Coronary artery (tissue), 2 donors: ENCODE results near the gene TGFBR3.

Source experiments
- DNase-seq: peaks from one replicate; pipeline ENCODE4 v3.0.0-alpha.2; 2017; ENCODE audit warnings: low spot score
- H3K27ac ChIP-seq, 2 donors: fragments of 200-600 bp; sonication (generic); one replicate each; pipeline ENCODE4 v1.5.1; 2016 to 2019
- H3K4me3 ChIP-seq: fragments of 200-600 bp; sonication (generic); 2 replicates; pipeline ENCODE4 v1.5.1; 2016; ENCODE audit warnings: mild to moderate bottlenecking, moderate library complexity
- TF ChIP-seq, protein P1 (sequence below): fragments of 200-600 bp; sonication (generic); IDR thresholded peaks from one replicate; pipeline ENCODE4 v1.5.1; 2019; ENCODE audit warnings: antibody characterized with exemption

The TGFBR3 gene

DNA sequence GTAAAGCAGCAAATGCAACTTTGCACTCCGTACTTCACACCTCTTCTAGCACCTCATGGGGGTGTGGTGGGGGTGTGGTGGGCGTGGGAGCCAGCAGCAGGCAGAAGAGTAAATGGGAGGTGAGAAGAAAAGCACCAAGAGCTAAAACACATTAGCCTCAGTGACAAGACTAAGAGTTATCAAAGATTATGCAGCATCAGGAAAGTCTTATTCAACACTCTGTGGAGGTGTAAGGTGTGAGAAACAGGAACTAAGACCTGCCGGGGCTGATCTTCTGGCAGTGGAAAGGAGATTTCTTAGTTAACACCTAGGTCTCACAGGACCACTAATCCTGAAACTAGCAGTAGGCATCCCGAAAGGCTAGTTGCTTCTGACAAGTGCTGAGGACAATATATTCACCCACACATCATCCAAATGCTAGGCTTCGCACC, 9.9 kb downstream of the TGFBR3 start:
- TF ChIP-seq, protein P1, sequence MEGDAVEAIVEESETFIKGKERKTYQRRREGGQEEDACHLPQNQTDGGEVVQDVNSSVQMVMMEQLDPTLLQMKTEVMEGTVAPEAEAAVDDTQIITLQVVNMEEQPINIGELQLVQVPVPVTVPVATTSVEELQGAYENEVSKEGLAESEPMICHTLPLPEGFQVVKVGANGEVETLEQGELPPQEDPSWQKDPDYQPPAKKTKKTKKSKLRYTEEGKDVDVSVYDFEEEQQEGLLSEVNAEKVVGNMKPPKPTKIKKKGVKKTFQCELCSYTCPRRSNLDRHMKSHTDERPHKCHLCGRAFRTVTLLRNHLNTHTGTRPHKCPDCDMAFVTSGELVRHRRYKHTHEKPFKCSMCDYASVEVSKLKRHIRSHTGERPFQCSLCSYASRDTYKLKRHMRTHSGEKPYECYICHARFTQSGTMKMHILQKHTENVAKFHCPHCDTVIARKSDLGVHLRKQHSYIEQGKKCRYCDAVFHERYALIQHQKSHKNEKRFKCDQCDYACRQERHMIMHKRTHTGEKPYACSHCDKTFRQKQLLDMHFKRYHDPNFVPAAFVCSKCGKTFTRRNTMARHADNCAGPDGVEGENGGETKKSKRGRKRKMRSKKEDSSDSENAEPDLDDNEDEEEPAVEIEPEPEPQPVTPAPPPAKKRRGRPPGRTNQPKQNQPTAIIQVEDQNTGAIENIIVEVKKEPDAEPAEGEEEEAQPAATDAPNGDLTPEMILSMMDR, result no peak
- peak overlapping the region; percentile 2 for H3K4me3 ChIP-seq
- no peak overlapping the region for H3K27ac ChIP-seq
- no peak for DNase-seq

DNA sequence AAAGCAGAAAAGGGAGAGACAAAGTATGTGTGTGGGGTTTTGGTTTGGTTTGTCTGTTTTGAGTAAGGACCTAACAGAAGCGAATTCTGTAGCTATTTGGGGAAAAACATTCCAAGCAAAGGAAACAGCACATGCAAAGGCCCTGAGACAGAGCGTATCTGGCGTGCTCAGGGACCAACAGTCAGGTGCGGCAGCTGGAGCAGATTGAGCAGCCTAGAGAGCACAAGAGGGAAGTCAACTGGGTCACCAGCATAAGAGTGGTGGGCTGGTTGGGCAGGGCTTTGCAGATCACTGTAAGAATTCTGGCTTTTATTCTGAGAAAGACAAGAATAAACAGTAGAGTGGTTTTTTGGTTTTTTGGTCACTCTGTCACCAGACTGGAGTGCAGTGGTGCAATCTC, 11.8 kb downstream of the TGFBR3 start:
- no peak overlapping the region for H3K27ac ChIP-seq
- TF ChIP-seq, protein P1, result no peak
- DNase-seq, result no peak
- H3K4me3 ChIP-seq, result no peak overlapping the region

GRCh38 chr1:91872559-91873081, 13.3 kb downstream of the TGFBR3 start:
- H3K4me3 ChIP-seq, result no peak overlapping the region
- no peak for DNase-seq
- TF ChIP-seq, protein P1, result no peak
- H3K27ac ChIP-seq, result no peak overlapping the region

GRCh38 chr1:91872000-91872399, 14.0 kb downstream of the TGFBR3 start:
- no peak overlapping the region for H3K4me3 ChIP-seq
- no peak overlapping the region for H3K27ac ChIP-seq
- TF ChIP-seq, protein P1, result no peak
- DNase-seq, result no peak

- no peak for DNase-seq
- Histone ChIP-seq H3K27ac (no peak overlapping the region), H3K4me3 (no peak overlapping the region)
- TF ChIP-seq, protein P1, result no peak
Observed at GRCh38 chr1:91870322-91870721, 15.6 kb downstream of the TGFBR3 start.

GRCh38 chr1:91866425-91866824, 19.5 kb downstream of the TGFBR3 start:
- TF ChIP-seq, protein P1, result no peak
- Histone ChIP-seq H3K27ac (no peak overlapping the region), H3K4me3 (no peak overlapping the region)
- DNase-seq, result no peak

- Histone ChIP-seq H3K4me3 (no peak overlapping the region), H3K27ac (peak overlapping the region in 1 of 2 donors; percentile 2)
- peak; percentile 35 for DNase-seq
- TF ChIP-seq, protein P1, result no peak
Observed at GRCh38 chr1:91864017-91864700, 21.8 kb downstream of the TGFBR3 start.
